Osteoblast (primary cell): ENCODE results near the gene KRT4. TPM values are rescaled to one million over a fixed set of nuclear protein-coding genes. Genes with fewer than 3 reads are reported as not detected.

Experiments
- DNase-seq: peaks from one replicate; pipeline ENCODE4 v3.0.0; 2011; ENCODE audit warnings: low spot score, mixed read lengths; ENCODE audit not compliant: insufficient read length; ENCODE audit errors: missing footprints
- H2AFZ ChIP-seq: 2 replicates; pipeline ENCODE4 v1.6.0; 2011; ENCODE audit warnings: mild to moderate bottlenecking, low read length
- H3K27ac ChIP-seq: 2 replicates; pipeline ENCODE4 v1.5.1; 2011; ENCODE audit warnings: mild to moderate bottlenecking, low read depth, low read length, moderate library complexity
- H3K27me3 ChIP-seq: 2 replicates; pipeline ENCODE4 v1.6.0; 2012; ENCODE audit warnings: mild to moderate bottlenecking, control low read depth, inconsistent platforms, low read length, moderate library complexity; ENCODE audit not compliant: insufficient read depth
- H3K36me3 ChIP-seq: 2 replicates; pipeline ENCODE4 v1.5.1; 2011; ENCODE audit warnings: mild to moderate bottlenecking, low read length, control low read depth, moderate library complexity; ENCODE audit not compliant: insufficient read depth
- H3K4me1 ChIP-seq: 2 replicates; pipeline ENCODE4 v1.5.1; 2011; ENCODE audit warnings: mild to moderate bottlenecking, low read length, control low read depth, moderate library complexity; ENCODE audit not compliant: insufficient read depth
- H3K4me2 ChIP-seq: 2 replicates; pipeline ENCODE4 v1.6.0; 2011; ENCODE audit warnings: mild to moderate bottlenecking, low read length; ENCODE audit not compliant: insufficient read depth
- H3K4me3 ChIP-seq: fragments of 200-600 bp; sonication (generic); 3 replicates; pipeline ENCODE4 v1.5.1; 2012; ENCODE audit warnings: mild to moderate bottlenecking, low read length, inconsistent platforms; ENCODE audit not compliant: insufficient read depth
- H3K79me2 ChIP-seq: 2 replicates; pipeline ENCODE4 v1.6.0; 2012; ENCODE audit warnings: mild to moderate bottlenecking, low read length, control low read depth, inconsistent platforms; ENCODE audit not compliant: insufficient read depth
- H3K9me3 ChIP-seq: 2 replicates; pipeline ENCODE4 v1.5.1; 2011; ENCODE audit warnings: low read depth, low read length, control low read depth
- H4K20me1 ChIP-seq: 2 replicates; pipeline ENCODE4 v1.6.0; 2012; ENCODE audit warnings: mild to moderate bottlenecking, low read length, control low read depth; ENCODE audit not compliant: insufficient read depth
- total RNA-seq: library from RNA; depleted of rRNA; stranded (reverse); fragments of >200 nt; gene quantifications from 2 replicates; pipeline ENCODE4 v1.2.3, GENCODE V29; 2012
- TF ChIP-seq, protein P1 (sequence below): IDR thresholded peaks from 2 replicates; pipeline ENCODE4 v1.5.1; 2011; ENCODE audit warnings: mild to moderate bottlenecking, low read depth, low read length, moderate library complexity; ENCODE audit errors: extremely low read depth

Gene KRT4
- total RNA-seq, 1 donor = not detected

DNA sequence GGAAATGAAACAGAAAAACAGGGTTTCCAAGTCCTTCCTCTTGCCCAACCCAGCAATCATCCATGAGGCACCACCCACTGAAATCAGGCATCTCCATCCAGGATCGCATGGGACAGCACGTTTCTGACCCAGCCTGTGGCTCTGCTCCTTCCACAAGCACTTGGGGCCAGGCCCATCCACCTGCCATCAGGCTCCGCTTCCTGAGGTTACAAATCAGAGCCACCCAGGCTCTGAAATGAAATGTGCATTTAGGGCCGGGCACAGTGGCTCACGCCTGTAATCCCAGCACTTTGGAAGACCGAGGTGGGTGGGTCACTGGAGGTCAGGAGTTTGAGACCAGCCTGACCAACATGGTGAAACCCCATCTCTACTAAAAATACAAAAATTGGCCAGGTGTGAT, 35.6 kb upstream of the KRT4 start:
- no peak overlapping the region for H3K4me3 ChIP-seq
- TF ChIP-seq, protein P1, sequence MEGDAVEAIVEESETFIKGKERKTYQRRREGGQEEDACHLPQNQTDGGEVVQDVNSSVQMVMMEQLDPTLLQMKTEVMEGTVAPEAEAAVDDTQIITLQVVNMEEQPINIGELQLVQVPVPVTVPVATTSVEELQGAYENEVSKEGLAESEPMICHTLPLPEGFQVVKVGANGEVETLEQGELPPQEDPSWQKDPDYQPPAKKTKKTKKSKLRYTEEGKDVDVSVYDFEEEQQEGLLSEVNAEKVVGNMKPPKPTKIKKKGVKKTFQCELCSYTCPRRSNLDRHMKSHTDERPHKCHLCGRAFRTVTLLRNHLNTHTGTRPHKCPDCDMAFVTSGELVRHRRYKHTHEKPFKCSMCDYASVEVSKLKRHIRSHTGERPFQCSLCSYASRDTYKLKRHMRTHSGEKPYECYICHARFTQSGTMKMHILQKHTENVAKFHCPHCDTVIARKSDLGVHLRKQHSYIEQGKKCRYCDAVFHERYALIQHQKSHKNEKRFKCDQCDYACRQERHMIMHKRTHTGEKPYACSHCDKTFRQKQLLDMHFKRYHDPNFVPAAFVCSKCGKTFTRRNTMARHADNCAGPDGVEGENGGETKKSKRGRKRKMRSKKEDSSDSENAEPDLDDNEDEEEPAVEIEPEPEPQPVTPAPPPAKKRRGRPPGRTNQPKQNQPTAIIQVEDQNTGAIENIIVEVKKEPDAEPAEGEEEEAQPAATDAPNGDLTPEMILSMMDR = no peak

GRCh38 chr12:52848661-52849255, 34.8 kb upstream of the KRT4 start, which contains the start of gene KRT78:
Gene KRT78 (minus strand): TSS chr12:52848994. CDS start chr12:52848930, 64 bp downstream.
- H3K4me3 ChIP-seq = no peak within 1 kb of the TSS
- TF ChIP-seq, protein P1 = no peak
- H3K4me1 ChIP-seq = peaks cover 4% of the 10 kb centered on the region
- H3K27me3 ChIP-seq = peaks cover 14% of the 10 kb centered on the region
- H3K36me3 ChIP-seq = no peaks in the 10 kb centered on the region
- no peaks in the 10 kb centered on the region for H3K9me3 ChIP-seq
- peak within 1 kb of the TSS; percentile 56 for H2AFZ ChIP-seq
- H3K27ac ChIP-seq = no peak within 1 kb of the TSS
- peak; percentile 18 for DNase-seq
- H3K4me2 ChIP-seq = no peak within 1 kb of the TSS
- H3K79me2 ChIP-seq = no peaks in the 10 kb centered on the region
- peaks cover 3% of the 10 kb centered on the region for H4K20me1 ChIP-seq

More for the DNA sequence above, 35.6 kb upstream of the KRT4 start:
- no peak overlapping the region for H3K4me2 ChIP-seq
- no peak overlapping the region for H2AFZ ChIP-seq
- peaks cover 4% of the 10 kb centered on the region for H3K4me1 ChIP-seq
- peaks cover 16% of the 10 kb centered on the region for H3K27me3 ChIP-seq
- H4K20me1 ChIP-seq = peaks cover 3% of the 10 kb centered on the region
- H3K27ac ChIP-seq = no peak overlapping the region
- H3K9me3 ChIP-seq = no peaks in the 10 kb centered on the region
- no peaks in the 10 kb centered on the region for H3K36me3 ChIP-seq
- no peaks in the 10 kb centered on the region for H3K79me2 ChIP-seq
- DNase-seq = peak; percentile 62

- H3K36me3 ChIP-seq = no peaks in the 10 kb centered on the region
- no peak overlapping the region for H3K4me2 ChIP-seq
- DNase-seq = peak; percentile 65
- H3K4me3 ChIP-seq = no peak overlapping the region
- H2AFZ ChIP-seq = peak overlapping the region; percentile 56
- no peaks in the 10 kb centered on the region for H3K9me3 ChIP-seq
- H3K27me3 ChIP-seq = peaks cover 7% of the 10 kb centered on the region
- H4K20me1 ChIP-seq = no peaks in the 10 kb centered on the region
- no peak overlapping the region for H3K27ac ChIP-seq
- peaks cover 4% of the 10 kb centered on the region for H3K4me1 ChIP-seq
- TF ChIP-seq, protein P1 = no peak
- no peaks in the 10 kb centered on the region for H3K79me2 ChIP-seq
These were observed 33.6 kb upstream of the KRT4 start for GRCh38 chr12:52847335-52848102.

GRCh38 chr12:52846356-52846970, 32.5 kb upstream of the KRT4 start:
- DNase-seq = no peak
- no peaks in the 10 kb centered on the region for H3K79me2 ChIP-seq
- no peak overlapping the region for H2AFZ ChIP-seq
- no peaks in the 10 kb centered on the region for H3K36me3 ChIP-seq
- no peak overlapping the region for H3K27ac ChIP-seq
- TF ChIP-seq, protein P1 = no peak
- H3K4me2 ChIP-seq = no peak overlapping the region
- H3K27me3 ChIP-seq = peaks cover 7% of the 10 kb centered on the region
- H3K4me3 ChIP-seq = no peak overlapping the region
- H3K9me3 ChIP-seq = no peaks in the 10 kb centered on the region
- peaks cover 4% of the 10 kb centered on the region for H3K4me1 ChIP-seq
- no peaks in the 10 kb centered on the region for H4K20me1 ChIP-seq
